K562 treated with DMSO at 1 percent for 48 hours (cell line): Measurements from ENCODE around the gene MRTFB. TPM values are rescaled to one million over a fixed set of nuclear protein-coding genes. Genes with fewer than 3 reads are reported as not detected.

ENCODE experiments used
- total RNA-seq: library from RNA; unstranded; fragments of 300-600 nt; gene quantifications from 2 replicates; pipeline ENCODE4 v1.2.3, GENCODE V29; 2022; ENCODE audit warnings: low replicate concordance; ENCODE audit errors: extremely low read depth

Gene MRTFB, protein sequence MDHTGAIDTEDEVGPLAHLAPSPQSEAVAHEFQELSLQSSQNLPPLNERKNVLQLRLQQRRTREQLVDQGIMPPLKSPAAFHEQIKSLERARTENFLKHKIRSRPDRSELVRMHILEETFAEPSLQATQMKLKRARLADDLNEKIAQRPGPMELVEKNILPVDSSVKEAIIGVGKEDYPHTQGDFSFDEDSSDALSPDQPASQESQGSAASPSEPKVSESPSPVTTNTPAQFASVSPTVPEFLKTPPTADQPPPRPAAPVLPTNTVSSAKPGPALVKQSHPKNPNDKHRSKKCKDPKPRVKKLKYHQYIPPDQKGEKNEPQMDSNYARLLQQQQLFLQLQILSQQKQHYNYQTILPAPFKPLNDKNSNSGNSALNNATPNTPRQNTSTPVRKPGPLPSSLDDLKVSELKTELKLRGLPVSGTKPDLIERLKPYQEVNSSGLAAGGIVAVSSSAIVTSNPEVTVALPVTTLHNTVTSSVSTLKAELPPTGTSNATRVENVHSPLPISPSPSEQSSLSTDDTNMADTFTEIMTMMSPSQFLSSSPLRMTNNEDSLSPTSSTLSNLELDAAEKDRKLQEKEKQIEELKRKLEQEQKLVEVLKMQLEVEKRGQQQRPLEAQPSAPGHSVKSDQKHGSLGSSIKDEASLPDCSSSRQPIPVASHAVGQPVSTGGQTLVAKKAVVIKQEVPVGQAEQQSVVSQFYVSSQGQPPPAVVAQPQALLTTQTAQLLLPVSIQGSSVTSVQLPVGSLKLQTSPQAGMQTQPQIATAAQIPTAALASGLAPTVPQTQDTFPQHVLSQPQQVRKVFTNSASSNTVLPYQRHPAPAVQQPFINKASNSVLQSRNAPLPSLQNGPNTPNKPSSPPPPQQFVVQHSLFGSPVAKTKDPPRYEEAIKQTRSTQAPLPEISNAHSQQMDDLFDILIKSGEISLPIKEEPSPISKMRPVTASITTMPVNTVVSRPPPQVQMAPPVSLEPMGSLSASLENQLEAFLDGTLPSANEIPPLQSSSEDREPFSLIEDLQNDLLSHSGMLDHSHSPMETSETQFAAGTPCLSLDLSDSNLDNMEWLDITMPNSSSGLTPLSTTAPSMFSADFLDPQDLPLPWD
- not detected in 2 replicates for total RNA-seq

DNA sequence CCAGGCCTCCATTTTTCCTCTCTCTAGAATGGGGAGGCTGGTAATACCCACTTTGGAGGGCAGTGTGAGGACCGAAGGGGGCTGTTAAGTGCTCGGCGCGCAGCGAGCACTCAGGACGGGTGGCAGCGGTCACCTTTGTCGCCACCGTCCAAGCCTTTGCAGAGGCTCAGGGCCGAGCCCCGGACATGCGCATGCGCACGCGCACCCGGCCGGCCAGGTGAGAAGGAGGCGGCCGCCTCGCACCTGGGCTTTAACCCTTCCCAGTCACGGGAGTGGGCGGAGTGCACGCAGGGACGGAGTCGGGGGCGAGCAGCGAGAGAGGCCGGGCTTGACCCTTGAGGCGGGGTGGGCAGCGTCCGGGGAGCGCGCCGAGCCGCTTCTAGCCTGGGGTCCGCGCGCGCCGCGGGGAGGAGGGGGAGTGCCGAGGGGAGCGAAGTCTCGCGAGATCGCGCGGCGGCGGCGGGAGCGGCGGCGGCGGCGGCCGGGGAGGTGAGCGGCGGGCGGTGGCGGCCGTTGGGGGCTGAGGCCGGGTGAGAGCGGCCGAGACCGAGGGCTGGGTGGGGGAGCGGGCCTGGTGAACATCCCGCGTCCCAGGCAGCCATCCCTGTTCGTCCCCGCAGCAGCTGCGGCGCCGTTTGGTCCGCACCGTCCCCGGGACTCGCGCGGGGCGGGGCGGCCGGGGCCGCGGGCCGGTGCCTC is at the start of gene MRTFB:
Gene MRTFB (plus strand): TSS at position 443 of the 699 bp plus-strand sequence. CDS start 69,288 bp downstream, outside the sequence.

Other genes starting within 250 kb of the MRTFB start
- not detected in 2 replicates for gene ERCC4, start 151.2 kb upstream of the MRTFB start, total RNA-seq